Calu3 (cell line): ENCODE data around the gene DMRTA2. TPM values are rescaled to one million over a fixed set of nuclear protein-coding genes. Genes with fewer than 3 reads are reported as not detected.
"Not testable (repeated sequence)": the region's sequence is repeated elsewhere in the genome, so short reads cannot be mapped to it uniquely, and the experiment has no call there.

Source experiments
- BruUV-seq: library from RNA; stranded (reverse); fragments of 400-500 nt; replicated peaks from 2 replicates; lab custom pipeline; 2021; lab: Mats Ljungman, UMichigan
- CTCF ChIA-PET: fragments of 300-600 bp; sonication (Branson Sonifier 250); formaldehyde crosslinking; loops from one replicate; lab custom pipeline; 2022; ENCODE audit warnings: antibody characterized with exemption; lab: Charles Lee
- DNase-seq: peaks from one replicate; pipeline ENCODE4 v3.0.0; 2022
- H3K27ac Mint-ChIP-seq: one replicate; pipeline ENCODE4 v1.8.0; 2022; ENCODE audit warnings: mixed read lengths; ENCODE audit not compliant: unreplicated experiment
- H3K27me3 Mint-ChIP-seq: one replicate; pipeline ENCODE4 v1.8.0; 2022; ENCODE audit warnings: mixed read lengths; ENCODE audit not compliant: unreplicated experiment
- H3K36me3 Mint-ChIP-seq: one replicate; pipeline ENCODE4 v1.8.0; 2022; ENCODE audit warnings: mild to moderate bottlenecking, moderate library complexity, mixed read lengths; ENCODE audit not compliant: insufficient read depth, unreplicated experiment
- H3K4me1 Mint-ChIP-seq: one replicate; pipeline ENCODE4 v1.8.0; 2022; ENCODE audit warnings: mild to moderate bottlenecking, low read depth, mixed read lengths; ENCODE audit not compliant: unreplicated experiment
- H3K4me3 Mint-ChIP-seq: one replicate; pipeline ENCODE4 v1.8.0; 2022; ENCODE audit warnings: mild to moderate bottlenecking, low read depth, moderate library complexity, mixed read lengths; ENCODE audit not compliant: unreplicated experiment
- H3K9me3 Mint-ChIP-seq: one replicate; pipeline ENCODE4 v1.8.0; 2022; ENCODE audit warnings: low read depth, mixed read lengths; ENCODE audit not compliant: unreplicated experiment
- intact Hi-C: fragments of 100-400 bp; cut with micrococcal nuclease; formaldehyde crosslinking; loops from one replicate; pipeline ENCODE4 v1.10.0; 2022; ENCODE audit not compliant: unreplicated experiment
- total RNA-seq: library from RNA; stranded (reverse); gene quantifications from 2 replicates; pipeline ENCODE4 v1.2.3, GENCODE V29; 2022
- TF ChIP-seq, protein P1 (sequence below): fragments of 200-600 bp; IDR thresholded peaks from one replicate; pipeline ENCODE4 v1.8.0; 2022; ENCODE audit warnings: antibody characterized with exemption; ENCODE audit not compliant: unreplicated experiment

The DMRTA2 gene
- total RNA-seq, 1 experiment from 2014 or later: 0.19 TPM

DNA sequence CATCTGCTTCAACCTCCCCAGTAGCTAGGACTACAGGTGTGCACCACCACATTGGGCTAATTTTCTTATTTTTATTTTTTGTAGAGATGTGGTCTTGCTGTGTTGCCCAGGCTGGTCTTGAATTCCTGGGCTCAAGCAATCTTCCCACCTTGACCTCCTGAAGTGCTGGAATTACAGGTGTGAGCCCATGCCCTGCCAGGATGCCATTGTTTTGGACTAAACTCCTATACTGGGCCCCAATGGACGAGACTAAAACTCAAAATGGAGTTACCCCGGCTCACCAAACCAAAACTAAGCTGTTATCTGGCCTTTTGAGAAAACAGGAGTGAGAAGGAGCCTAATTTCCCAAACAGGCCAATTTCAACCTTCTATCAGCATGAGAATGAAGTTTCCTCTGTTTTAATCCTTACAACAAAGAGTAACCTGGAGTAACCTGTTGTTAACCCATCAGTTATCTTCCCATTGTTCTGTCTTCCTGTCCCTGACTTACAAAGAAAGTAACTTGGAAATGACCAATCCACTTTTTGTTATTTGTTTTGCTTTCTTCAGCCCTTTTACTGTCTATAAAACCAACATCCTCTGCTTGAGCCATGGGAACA, 29.6 kb downstream of the DMRTA2 start:
- no peaks in the 10 kb centered on the region for H3K27me3 Mint-ChIP-seq
- no peak overlapping the region for H3K4me3 Mint-ChIP-seq
- intact Hi-C loops: no loop called here
- H3K9me3 Mint-ChIP-seq: no peaks in the 10 kb centered on the region
- TF ChIP-seq, protein P1, sequence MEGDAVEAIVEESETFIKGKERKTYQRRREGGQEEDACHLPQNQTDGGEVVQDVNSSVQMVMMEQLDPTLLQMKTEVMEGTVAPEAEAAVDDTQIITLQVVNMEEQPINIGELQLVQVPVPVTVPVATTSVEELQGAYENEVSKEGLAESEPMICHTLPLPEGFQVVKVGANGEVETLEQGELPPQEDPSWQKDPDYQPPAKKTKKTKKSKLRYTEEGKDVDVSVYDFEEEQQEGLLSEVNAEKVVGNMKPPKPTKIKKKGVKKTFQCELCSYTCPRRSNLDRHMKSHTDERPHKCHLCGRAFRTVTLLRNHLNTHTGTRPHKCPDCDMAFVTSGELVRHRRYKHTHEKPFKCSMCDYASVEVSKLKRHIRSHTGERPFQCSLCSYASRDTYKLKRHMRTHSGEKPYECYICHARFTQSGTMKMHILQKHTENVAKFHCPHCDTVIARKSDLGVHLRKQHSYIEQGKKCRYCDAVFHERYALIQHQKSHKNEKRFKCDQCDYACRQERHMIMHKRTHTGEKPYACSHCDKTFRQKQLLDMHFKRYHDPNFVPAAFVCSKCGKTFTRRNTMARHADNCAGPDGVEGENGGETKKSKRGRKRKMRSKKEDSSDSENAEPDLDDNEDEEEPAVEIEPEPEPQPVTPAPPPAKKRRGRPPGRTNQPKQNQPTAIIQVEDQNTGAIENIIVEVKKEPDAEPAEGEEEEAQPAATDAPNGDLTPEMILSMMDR: no peak
- DNase-seq: no peak
- no peak overlapping the region for H3K27ac Mint-ChIP-seq
- H3K4me1 Mint-ChIP-seq: no peaks in the 10 kb centered on the region
- H3K36me3 Mint-ChIP-seq: no peaks in the 10 kb centered on the region
- BruUV-seq: no TSS peak
- CTCF ChIA-PET: no interaction called here

DNA sequence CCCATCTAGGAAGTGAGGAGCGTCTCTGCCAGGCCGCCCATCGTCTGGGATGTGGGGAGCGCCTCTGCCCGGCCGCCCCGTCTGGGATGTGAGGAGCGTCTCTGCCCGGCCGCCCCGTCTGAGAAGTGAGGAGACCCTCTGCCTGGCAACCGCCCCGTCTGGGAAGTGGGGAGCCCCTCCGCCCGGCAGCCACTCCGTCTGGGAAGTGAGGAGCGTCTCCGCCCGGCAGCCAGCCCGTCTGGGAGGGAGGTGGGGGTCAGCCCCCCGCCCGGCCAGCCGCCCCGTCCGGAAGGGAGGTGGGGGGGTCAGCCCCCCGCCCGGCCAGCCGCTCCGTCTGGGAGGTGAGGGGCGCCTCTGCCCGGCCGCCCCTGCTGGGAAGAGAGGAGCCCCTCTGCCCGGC, 41.7 kb downstream of the DMRTA2 start:
- CTCF ChIA-PET, H3K36me3 Mint-ChIP-seq, BruUV-seq, H3K4me1 Mint-ChIP-seq, H3K27ac Mint-ChIP-seq, H3K4me3 Mint-ChIP-seq, intact Hi-C loops, H3K9me3 Mint-ChIP-seq, DNase-seq: not testable (repeated sequence)
- peaks cover 23% of the 10 kb centered on the region for H3K27me3 Mint-ChIP-seq

DNA sequence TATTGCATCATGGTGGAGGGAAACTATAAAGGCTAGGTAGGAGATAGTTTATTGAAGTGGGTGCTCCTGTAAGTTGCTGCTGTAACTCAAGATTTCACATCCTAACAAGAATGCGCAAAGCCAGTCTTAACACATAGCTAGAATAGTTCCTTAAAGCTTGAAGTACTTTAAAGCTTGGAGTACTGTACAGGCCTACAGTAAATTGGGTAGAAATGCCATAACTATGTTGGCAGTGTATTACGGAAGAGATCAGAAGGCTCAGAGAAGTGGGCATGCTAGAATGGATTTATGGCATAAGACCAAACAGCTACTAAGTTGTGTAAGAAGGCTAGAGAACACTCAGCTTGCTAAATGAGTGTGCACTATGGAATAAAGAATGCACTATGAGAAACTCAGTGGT, 44.5 kb downstream of the DMRTA2 start:
- H3K36me3 Mint-ChIP-seq: no peaks in the 10 kb centered on the region
- H3K9me3 Mint-ChIP-seq: peaks cover 4% of the 10 kb centered on the region
- no peak overlapping the region for H3K4me3 Mint-ChIP-seq
- intact Hi-C loops: no loop called here
- H3K27ac Mint-ChIP-seq: no peak overlapping the region
- CTCF ChIA-PET: no interaction called here
- H3K4me1 Mint-ChIP-seq: no peaks in the 10 kb centered on the region
- H3K27me3 Mint-ChIP-seq: peaks cover 44% of the 10 kb centered on the region
- no peak for DNase-seq
- TF ChIP-seq, protein P1: no peak
- BruUV-seq: no TSS peak

DNA sequence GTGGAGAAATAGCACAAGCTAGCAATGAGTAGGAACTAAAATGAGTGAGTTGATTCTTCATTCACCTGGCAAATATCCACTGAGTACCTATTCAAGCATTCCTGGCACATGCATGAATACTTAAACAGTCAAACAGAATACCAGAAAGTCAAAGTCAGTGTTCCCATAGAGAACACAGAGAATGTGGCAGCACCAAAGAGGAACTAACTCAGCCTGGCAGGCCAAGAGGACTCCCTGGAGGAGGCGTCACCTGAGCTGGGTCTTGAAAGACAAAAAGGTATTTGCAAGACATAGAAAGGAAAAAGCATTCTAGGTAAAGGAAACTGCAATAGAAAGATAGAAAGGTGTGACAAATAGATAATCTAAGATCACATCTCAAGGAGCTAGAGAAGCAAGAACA, 49.7 kb downstream of the DMRTA2 start:
- Mint-ChIP-seq H3K9me3 (peaks cover 4% of the 10 kb centered on the region), H3K36me3 (no peaks in the 10 kb centered on the region), H3K4me1 (no peaks in the 10 kb centered on the region), H3K27ac (no peak overlapping the region), H3K27me3 (peaks cover 75% of the 10 kb centered on the region), H3K4me3 (no peak overlapping the region)
- CTCF ChIA-PET: interaction anchor here (0.7 kb wide), 1 partner anchor 698 kb away, joined by 6 read pairs; no protein-coding TSS in a partner anchor
- DNase-seq: no peak
- TF ChIP-seq, protein P1: no peak
- intact Hi-C loops: no loop called here
- BruUV-seq: no TSS peak

DNA sequence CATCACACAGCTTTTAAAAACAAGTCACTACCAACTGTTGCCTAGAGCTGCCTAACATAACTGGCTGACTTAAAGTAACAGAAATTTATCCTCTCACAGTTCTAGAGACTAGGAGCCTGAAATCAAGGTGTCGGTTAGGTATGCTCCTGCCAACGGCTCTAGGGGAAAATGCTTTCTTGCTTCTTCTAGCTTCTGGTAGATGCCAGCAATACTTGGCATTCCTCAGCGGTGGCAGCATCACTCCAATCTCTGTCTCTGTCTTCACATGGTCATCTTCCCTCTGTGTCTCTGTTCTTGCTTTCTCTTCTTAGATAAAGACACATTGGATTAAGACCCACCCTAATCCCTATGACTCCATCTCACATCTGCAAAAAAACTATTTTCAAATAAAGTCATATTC, 51.5 kb downstream of the DMRTA2 start:
- intact Hi-C loops: no loop called here
- no peaks in the 10 kb centered on the region for H3K4me1 Mint-ChIP-seq
- H3K9me3 Mint-ChIP-seq: peaks cover 4% of the 10 kb centered on the region
- TF ChIP-seq, protein P1: no peak
- no peak overlapping the region for H3K4me3 Mint-ChIP-seq
- H3K36me3 Mint-ChIP-seq: no peaks in the 10 kb centered on the region
- H3K27me3 Mint-ChIP-seq: peaks cover 62% of the 10 kb centered on the region
- no peak for DNase-seq
- H3K27ac Mint-ChIP-seq: no peak overlapping the region
- CTCF ChIA-PET: no interaction called here
- BruUV-seq: no TSS peak
